ENCODE measurements around the gene JPT1.

DNA sequence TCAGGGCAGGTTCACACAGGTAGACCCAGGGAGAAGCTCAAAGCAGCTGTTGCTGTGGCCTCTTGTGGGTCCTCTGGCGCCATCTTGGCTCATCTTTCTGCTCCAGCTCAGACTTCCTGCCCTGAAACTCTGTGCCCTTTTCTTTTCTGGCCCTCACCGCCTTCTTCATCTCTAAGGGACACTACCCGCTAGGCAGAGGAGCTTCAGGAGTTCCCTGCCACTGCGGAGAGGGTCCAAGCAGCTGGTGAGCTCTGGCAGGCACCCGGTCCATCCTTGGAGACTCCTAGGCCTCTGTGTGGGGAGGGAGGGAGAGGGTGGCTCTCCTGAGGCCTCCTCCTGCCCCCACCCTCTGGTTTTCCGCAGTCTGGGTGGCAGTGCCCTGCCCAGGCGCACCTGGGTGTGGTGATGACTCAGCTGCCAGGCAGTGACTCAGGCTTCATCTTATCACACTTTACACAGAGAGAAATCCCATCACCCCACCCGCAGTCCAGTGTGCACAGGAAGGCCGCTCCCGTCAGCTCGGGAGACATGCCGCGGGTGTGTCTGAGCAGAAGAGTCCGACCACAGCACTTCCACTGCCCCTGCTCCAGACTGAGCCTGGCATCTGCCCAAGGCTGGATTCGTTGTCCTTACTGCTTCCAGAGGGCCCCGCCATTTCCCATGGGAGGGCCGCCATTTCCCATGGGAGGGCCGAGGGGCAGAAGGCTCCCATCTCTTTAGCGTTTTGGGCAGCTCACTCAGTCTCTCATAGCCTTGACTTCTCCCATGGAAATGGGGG is 30.1 kb downstream of the JPT1 start:
- TF ChIP-seq, protein P1, sequence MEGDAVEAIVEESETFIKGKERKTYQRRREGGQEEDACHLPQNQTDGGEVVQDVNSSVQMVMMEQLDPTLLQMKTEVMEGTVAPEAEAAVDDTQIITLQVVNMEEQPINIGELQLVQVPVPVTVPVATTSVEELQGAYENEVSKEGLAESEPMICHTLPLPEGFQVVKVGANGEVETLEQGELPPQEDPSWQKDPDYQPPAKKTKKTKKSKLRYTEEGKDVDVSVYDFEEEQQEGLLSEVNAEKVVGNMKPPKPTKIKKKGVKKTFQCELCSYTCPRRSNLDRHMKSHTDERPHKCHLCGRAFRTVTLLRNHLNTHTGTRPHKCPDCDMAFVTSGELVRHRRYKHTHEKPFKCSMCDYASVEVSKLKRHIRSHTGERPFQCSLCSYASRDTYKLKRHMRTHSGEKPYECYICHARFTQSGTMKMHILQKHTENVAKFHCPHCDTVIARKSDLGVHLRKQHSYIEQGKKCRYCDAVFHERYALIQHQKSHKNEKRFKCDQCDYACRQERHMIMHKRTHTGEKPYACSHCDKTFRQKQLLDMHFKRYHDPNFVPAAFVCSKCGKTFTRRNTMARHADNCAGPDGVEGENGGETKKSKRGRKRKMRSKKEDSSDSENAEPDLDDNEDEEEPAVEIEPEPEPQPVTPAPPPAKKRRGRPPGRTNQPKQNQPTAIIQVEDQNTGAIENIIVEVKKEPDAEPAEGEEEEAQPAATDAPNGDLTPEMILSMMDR (IDR thresholded peaks at IDR 0.05) = no peak
- TF ChIP-seq EZH2 (IDR thresholded peaks at IDR 0.05) (no peak), EZH2phosphoT487 (IDR thresholded peaks at IDR 0.05) (no peak)
